Suprapubic skin (tissue), 3 donors: ENCODE measurements around the gene ERRFI1.

ENCODE experiments used
- CTCF ChIP-seq, 2 donors: fragments of 200-600 bp in 1 of 2; fragments of 450-650 bp in 1 of 2; sonication (generic) in 1 of 2; IDR thresholded peaks; one replicate each; pipeline ENCODE4 v1.5.1; 2016 to 2019; ENCODE audit warnings: antibody characterized with exemption in 2 of 2, mild to moderate bottlenecking in 1 of 2, moderate library complexity in 1 of 2
- POLR2AphosphoS5 ChIP-seq, 3 donors: sonication (generic); formaldehyde crosslinking; IDR thresholded peaks; one replicate each; pipeline ENCODE4 v1.6.1; 2017; ENCODE audit warnings: antibody characterized with exemption in 3 of 3

GRCh38 chr1:8028571-8028910 lies 2.4 kb upstream of the ERRFI1 start:
- TF ChIP-seq CTCF (IDR thresholded peaks at IDR 0.05): no peak
- no peak for TF ChIP-seq POLR2AphosphoS5 (IDR thresholded peaks at IDR 0.05)
